ENCODE data around the gene CLK1.

GRCh38 chr2:200845669-200846325 is 18.7 kb downstream of the CLK1 start:
- TF ChIP-seq CTCF (IDR thresholded peaks at IDR 0.05; ENCODE audit: extremely low read depth in 1 of 2, insufficient read depth in 1 of 2, low read depth in 1 of 2, low read length in 2 of 2) (no peak), POLR2A (IDR thresholded peaks at IDR 0.05; ENCODE audit: low read depth, low read length) (no peak), POLR2AphosphoS5 (IDR thresholded peaks at IDR 0.05; ENCODE audit: insufficient read depth, low read depth, low read length) (no peak), EZH2 (IDR thresholded peaks at IDR 0.05; ENCODE audit: borderline replicate concordance, low read depth, low read length, severe bottlenecking) (no peak), JUN (IDR thresholded peaks at IDR 0.05; ENCODE audit: borderline replicate concordance, insufficient read depth, insufficient read length, low read depth) (no peak)

Measured in endothelial cell of umbilical vein (primary cell).